Measurements from ENCODE around the gene SLC6A4. TPM values are rescaled to one million over a fixed set of nuclear protein-coding genes. Genes with fewer than 3 reads are reported as not detected.

Gene SLC6A4
- total RNA-seq, 4 donors from 2014 or later: 1.3 TPM; not detected in 2

DNA sequence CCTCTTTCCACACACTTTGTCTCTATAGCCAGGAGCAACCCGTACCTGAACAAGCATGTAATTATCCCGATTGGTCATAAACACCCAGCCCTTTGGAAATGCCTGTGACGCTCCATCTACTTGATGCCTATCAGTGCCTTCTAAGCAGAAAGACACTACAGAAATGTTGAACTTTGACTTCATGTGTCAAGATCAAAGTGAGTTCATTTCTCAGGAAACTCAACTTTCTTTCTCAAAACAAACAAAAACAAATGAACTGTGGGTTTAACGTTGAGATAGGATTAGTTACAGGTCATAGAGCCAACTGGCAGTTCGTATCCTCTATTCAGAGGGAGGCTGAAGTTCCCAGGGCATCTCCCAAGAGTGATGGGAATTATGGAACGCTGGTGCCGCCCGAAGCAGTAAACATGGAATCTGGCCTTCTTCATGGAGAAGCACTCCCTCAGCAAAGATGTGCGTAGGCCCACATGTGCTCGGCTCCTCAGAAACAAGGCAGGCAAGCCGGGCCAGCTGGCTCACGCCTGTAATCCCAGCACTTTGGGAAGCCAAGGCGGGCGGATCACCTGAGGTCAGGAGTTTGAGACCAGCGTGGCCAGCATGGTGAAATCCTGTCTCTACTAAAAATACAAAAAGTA, 9.5 kb downstream of the SLC6A4 start:
- no peak for TF ChIP-seq CTCF (IDR thresholded peaks at IDR 0.05; ENCODE audit: low read depth)

GRCh38 chr17:30225112-30225511, 10.4 kb downstream of the SLC6A4 start:
- TF ChIP-seq CTCF (IDR thresholded peaks at IDR 0.05; ENCODE audit: low read depth): no peak

DNA sequence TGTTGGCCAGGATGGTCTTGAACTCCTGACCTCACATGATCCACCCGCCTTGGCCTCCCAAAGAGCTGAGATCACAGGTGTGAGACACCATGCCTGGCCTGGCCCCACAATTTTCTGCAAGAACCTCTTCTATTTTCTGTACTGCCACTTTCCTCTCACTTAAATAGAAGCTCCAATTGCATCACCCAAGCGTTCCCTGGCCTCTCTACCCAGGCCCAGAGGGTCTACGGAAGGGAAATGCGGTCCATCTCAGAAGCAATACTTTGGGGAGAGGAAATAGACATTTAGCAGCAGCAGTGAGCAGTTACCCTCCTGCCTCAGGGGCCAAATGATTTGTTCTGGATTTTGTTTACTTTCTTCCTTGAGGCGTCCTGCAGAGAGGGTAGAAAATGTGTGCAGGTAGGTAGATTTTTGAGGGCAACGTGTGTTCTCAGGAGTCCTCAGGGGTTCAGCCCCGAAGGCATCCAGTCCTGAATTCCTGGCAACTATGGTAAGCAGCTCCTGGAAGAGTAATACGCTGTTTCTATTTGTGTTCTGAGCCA, 11.0 kb downstream of the SLC6A4 start:
- no peak for TF ChIP-seq CTCF (IDR thresholded peaks at IDR 0.05; ENCODE audit: low read depth)

GRCh38 chr17:30222721-30223175, 12.7 kb downstream of the SLC6A4 start:
- no peak for TF ChIP-seq CTCF (IDR thresholded peaks at IDR 0.05; ENCODE audit: low read depth)

DNA sequence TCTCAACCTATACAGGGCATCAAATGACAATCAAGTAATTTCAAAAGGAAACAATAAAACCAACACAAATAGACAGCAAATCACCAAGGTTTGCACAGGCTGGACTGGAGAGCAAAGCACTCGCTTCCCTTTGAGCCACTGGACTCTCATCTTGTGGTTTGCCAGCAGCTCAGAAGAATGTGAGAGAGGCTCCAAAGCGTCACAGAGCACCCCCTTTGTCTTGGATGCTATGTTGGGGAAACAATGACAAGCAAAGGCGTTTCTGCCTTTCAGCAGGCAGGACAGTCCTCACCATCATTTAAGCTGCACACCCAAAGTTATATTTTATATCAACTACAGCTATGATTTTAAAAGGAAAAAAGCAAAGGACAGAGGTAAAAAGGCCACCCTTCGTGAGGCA, 13.2 kb downstream of the SLC6A4 start:
- no peak for TF ChIP-seq CTCF (IDR thresholded peaks at IDR 0.05; ENCODE audit: low read depth)

DNA sequence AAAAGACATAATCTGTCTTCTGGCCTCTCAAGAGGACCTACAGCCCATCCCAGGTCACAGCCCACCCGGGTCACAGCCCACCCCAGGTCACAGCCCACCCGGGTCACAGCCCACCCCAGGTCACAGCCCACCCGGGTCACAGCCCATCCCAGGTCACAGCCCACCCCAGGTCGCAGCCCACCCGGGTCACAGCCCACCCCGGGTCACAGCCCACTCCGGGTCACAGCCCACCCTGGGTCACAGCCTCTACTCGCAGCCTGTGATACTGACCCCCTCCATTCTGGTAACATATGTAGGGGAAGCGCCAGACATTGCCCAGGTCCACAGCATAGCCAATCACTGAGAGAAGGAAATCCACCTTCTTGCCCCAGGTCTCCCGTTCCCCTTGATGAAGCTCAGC, 14.2 kb downstream of the SLC6A4 start:
- no peak for TF ChIP-seq CTCF (IDR thresholded peaks at IDR 0.05; ENCODE audit: low read depth)

- TF ChIP-seq CTCF (IDR thresholded peaks at IDR 0.05; ENCODE audit: low read depth): no peak
Measured at GRCh38 chr17:30220414-30220813, 15.1 kb downstream of the SLC6A4 start.

Data from subcutaneous adipose tissue (tissue), 4 donors.